ENCODE data around the gene CDH8.

The CDH8 gene

DNA sequence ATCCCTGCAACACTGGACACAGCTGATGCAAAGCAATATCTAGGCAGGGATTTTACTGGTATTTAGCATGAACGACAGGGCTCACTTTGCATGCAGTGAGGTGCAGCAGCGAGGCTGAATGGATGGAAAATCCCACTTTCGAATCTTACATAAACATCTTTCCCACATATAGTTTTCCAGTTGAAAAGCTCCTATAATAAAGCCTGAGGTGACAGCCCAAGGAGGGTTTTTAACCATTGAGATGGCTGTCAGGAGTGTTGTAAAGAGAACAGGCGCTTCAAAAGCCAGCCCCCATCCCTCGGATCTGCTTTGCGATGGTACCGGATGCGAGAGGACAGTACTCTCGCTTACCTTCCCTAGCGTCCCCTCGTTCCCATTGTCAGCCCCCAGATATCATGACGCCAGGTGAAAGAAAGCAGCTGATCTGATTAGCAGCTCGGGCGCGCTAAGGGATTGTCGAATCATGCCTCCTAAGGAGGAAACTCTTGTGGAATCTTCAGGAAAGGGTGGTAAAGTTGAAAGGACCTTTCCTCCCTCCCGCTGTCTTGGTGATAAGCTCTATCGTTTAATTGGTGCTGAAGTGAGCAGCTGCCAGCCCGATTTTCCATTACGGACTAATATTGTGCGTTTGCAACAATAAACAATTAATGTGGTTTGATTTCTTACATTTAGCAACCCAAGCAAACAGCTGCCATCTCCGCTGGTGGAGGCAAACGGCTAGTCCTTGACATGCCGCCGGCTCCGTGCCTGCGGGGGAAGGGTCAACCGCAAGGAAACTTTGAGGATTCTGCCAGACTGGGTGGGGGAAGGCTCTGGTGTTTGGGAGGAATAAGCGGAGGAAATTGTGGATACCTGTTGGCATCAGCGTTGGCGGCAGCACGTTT, 1.8 kb downstream of the CDH8 start:
- no peak overlapping the region for H2AFZ ChIP-seq (ENCODE audit: low read depth, low read length, severe bottlenecking)
- no peaks in the 10 kb centered on the region for H3K79me2 ChIP-seq (ENCODE audit: insufficient read depth, low read length)
- H3K9me2 ChIP-seq (replicated peaks; ENCODE audit: insufficient read depth, low read length): no peaks in the 10 kb centered on the region
- no peak overlapping the region for H3K4me3 ChIP-seq (ENCODE audit: insufficient read depth, low read length, poor library complexity, severe bottlenecking)
- H3K27me3 ChIP-seq (ENCODE audit: low read length): no peaks in the 10 kb centered on the region
- no peaks in the 10 kb centered on the region for H4K20me1 ChIP-seq (ENCODE audit: low read depth, low read length)
- H3K4me2 ChIP-seq (ENCODE audit: low read depth, low read length, poor library complexity, severe bottlenecking): no peak overlapping the region
- no peaks in the 10 kb centered on the region for H3K9me3 ChIP-seq (ENCODE audit: insufficient read depth, low read length)
- no peak overlapping the region for H3K9ac ChIP-seq (ENCODE audit: low read length)
- H3K27ac ChIP-seq (ENCODE audit: low read depth, low read length): no peak overlapping the region
- no peaks in the 10 kb centered on the region for H3K36me3 ChIP-seq (ENCODE audit: low read length)
- TF ChIP-seq EZH2phosphoT487 (conservative IDR thresholded peaks at IDR 0.05; ENCODE audit: low read length): no peak
- no peaks in the 10 kb centered on the region for H3F3A ChIP-seq (ENCODE audit: insufficient read depth)

GRCh38 chr16:62033065-62033464, 3.2 kb downstream of the CDH8 start:
- H3K9ac ChIP-seq (ENCODE audit: low read length): no peak overlapping the region
- H3K9me3 ChIP-seq (ENCODE audit: insufficient read depth, low read length): no peaks in the 10 kb centered on the region
- no peaks in the 10 kb centered on the region for H4K20me1 ChIP-seq (ENCODE audit: low read depth, low read length)
- H3F3A ChIP-seq (ENCODE audit: insufficient read depth): no peaks in the 10 kb centered on the region
- H2AFZ ChIP-seq (ENCODE audit: low read depth, low read length, severe bottlenecking): no peak overlapping the region
- no peak overlapping the region for H3K4me3 ChIP-seq (ENCODE audit: insufficient read depth, low read length, poor library complexity, severe bottlenecking)
- no peaks in the 10 kb centered on the region for H3K27me3 ChIP-seq (ENCODE audit: low read length)
- no peak overlapping the region for H3K4me2 ChIP-seq (ENCODE audit: low read depth, low read length, poor library complexity, severe bottlenecking)
- no peak for TF ChIP-seq EZH2phosphoT487 (conservative IDR thresholded peaks at IDR 0.05; ENCODE audit: low read length)
- TF ChIP-seq, protein P1, sequence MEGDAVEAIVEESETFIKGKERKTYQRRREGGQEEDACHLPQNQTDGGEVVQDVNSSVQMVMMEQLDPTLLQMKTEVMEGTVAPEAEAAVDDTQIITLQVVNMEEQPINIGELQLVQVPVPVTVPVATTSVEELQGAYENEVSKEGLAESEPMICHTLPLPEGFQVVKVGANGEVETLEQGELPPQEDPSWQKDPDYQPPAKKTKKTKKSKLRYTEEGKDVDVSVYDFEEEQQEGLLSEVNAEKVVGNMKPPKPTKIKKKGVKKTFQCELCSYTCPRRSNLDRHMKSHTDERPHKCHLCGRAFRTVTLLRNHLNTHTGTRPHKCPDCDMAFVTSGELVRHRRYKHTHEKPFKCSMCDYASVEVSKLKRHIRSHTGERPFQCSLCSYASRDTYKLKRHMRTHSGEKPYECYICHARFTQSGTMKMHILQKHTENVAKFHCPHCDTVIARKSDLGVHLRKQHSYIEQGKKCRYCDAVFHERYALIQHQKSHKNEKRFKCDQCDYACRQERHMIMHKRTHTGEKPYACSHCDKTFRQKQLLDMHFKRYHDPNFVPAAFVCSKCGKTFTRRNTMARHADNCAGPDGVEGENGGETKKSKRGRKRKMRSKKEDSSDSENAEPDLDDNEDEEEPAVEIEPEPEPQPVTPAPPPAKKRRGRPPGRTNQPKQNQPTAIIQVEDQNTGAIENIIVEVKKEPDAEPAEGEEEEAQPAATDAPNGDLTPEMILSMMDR (IDR thresholded peaks at IDR 0.05; ENCODE audit: insufficient read depth, low read length, poor library complexity, severe bottlenecking): no peak
- no peak overlapping the region for H3K27ac ChIP-seq (ENCODE audit: low read depth, low read length)
- no peaks in the 10 kb centered on the region for H3K36me3 ChIP-seq (ENCODE audit: low read length)
- no peaks in the 10 kb centered on the region for H3K9me2 ChIP-seq (replicated peaks; ENCODE audit: insufficient read depth, low read length)
- H3K79me2 ChIP-seq (ENCODE audit: insufficient read depth, low read length): no peaks in the 10 kb centered on the region

DNA sequence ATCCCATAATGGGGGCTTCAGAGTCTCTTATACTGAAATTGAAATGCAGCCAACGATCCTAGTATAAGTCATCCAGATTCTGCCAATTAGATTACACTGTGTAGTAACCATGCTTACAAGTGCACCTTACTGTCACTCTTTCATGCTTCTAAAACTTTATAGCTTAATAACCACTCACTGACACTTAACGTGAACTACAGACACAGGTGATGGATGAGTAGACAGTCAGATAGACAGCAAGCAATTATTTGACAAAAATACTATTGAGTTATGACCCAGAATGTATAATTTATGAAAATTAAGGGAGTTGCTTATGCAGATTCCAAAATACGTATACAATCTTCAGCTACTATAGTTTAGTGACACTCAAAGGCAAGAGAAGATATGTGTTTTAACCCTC, 6.3 kb downstream of the CDH8 start:
- Histone ChIP-seq H3K9ac (ENCODE audit: low read length) (no peak overlapping the region), H3K9me3 (ENCODE audit: insufficient read depth, low read length) (no peaks in the 10 kb centered on the region), H2AFZ (ENCODE audit: low read depth, low read length, severe bottlenecking) (no peak overlapping the region), H3K27me3 (ENCODE audit: low read length) (no peaks in the 10 kb centered on the region), H3K4me3 (ENCODE audit: insufficient read depth, low read length, poor library complexity, severe bottlenecking) (no peak overlapping the region), H3K4me2 (ENCODE audit: low read depth, low read length, poor library complexity, severe bottlenecking) (no peak overlapping the region), H4K20me1 (ENCODE audit: low read depth, low read length) (no peaks in the 10 kb centered on the region), H3K9me2 (replicated peaks; ENCODE audit: insufficient read depth, low read length) (no peaks in the 10 kb centered on the region), H3K36me3 (ENCODE audit: low read length) (no peaks in the 10 kb centered on the region), H3K27ac (ENCODE audit: low read depth, low read length) (no peak overlapping the region), H3F3A (ENCODE audit: insufficient read depth) (no peaks in the 10 kb centered on the region), H3K79me2 (ENCODE audit: insufficient read depth, low read length) (no peaks in the 10 kb centered on the region)
- TF ChIP-seq, protein P1 (IDR thresholded peaks at IDR 0.05; ENCODE audit: insufficient read depth, low read length, poor library complexity, severe bottlenecking): no peak
- no peak for TF ChIP-seq EZH2phosphoT487 (conservative IDR thresholded peaks at IDR 0.05; ENCODE audit: low read length)

GRCh38 chr16:62022688-62023087, 13.6 kb downstream of the CDH8 start:
- H3K9me3 ChIP-seq (ENCODE audit: insufficient read depth, low read length): no peaks in the 10 kb centered on the region
- H3K4me2 ChIP-seq (ENCODE audit: low read depth, low read length, poor library complexity, severe bottlenecking): no peak overlapping the region
- no peaks in the 10 kb centered on the region for H3F3A ChIP-seq (ENCODE audit: insufficient read depth)
- no peak overlapping the region for H3K9ac ChIP-seq (ENCODE audit: low read length)
- H3K27me3 ChIP-seq (ENCODE audit: low read length): no peaks in the 10 kb centered on the region
- H3K9me2 ChIP-seq (replicated peaks; ENCODE audit: insufficient read depth, low read length): no peaks in the 10 kb centered on the region
- no peaks in the 10 kb centered on the region for H4K20me1 ChIP-seq (ENCODE audit: low read depth, low read length)
- TF ChIP-seq, protein P1 (IDR thresholded peaks at IDR 0.05; ENCODE audit: insufficient read depth, low read length, poor library complexity, severe bottlenecking): no peak
- TF ChIP-seq EZH2phosphoT487 (conservative IDR thresholded peaks at IDR 0.05; ENCODE audit: low read length): no peak
- H3K4me3 ChIP-seq (ENCODE audit: insufficient read depth, low read length, poor library complexity, severe bottlenecking): no peak overlapping the region
- H2AFZ ChIP-seq (ENCODE audit: low read depth, low read length, severe bottlenecking): no peak overlapping the region
- no peak overlapping the region for H3K27ac ChIP-seq (ENCODE audit: low read depth, low read length)
- H3K36me3 ChIP-seq (ENCODE audit: low read length): no peaks in the 10 kb centered on the region
- H3K79me2 ChIP-seq (ENCODE audit: insufficient read depth, low read length): no peaks in the 10 kb centered on the region
